Gastrocnemius medialis (tissue), 4 donors: ENCODE data around the gene FYN. TPM values are rescaled to one million over a fixed set of nuclear protein-coding genes. Genes with fewer than 3 reads are reported as not detected.
A peak's percentile ranks its signal among the peaks of the same experiment; 100 is the strongest.

Experiments used
- ATAC-seq, 2 donors: fragments of 150-250 bp; one replicate each; pipeline ENCODE4 v1.9.1; 2016
- DNase-seq, 2 donors: peaks; one replicate each; pipeline ENCODE4 v3.0.0-alpha.2; 2019
- H3K27ac ChIP-seq, 4 donors: fragments of 200-600 bp; sonication (generic); 1 replicate in 1 of 4; 2 replicates in 3 of 4; pipeline ENCODE4 v1.5.1; 2016 to 2018; ENCODE audit warnings: mild to moderate bottlenecking in 2 of 4, moderate library complexity in 1 of 4
- H3K27me3 ChIP-seq, 3 donors: fragments of 200-600 bp; sonication (generic) in 2 of 3; 1 replicate in 1 of 3; 2 replicates in 2 of 3; pipeline versions ENCODE4 v1.5.1 to v1.6.0; 2016 to 2019; ENCODE audit warnings: mild to moderate bottlenecking in 1 of 3, moderate library complexity in 1 of 3
- H3K36me3 ChIP-seq, 2 donors: fragments of 200-600 bp; sonication (generic) in 1 of 2; one replicate each; pipeline ENCODE4 v1.5.1; 2017 to 2018
- H3K4me1 ChIP-seq, 2 donors: fragments of 200-600 bp; sonication (generic) in 1 of 2; one replicate each; pipeline ENCODE4 v1.5.1; 2016 to 2017; ENCODE audit warnings: mild to moderate bottlenecking in 2 of 2
- H3K4me3 ChIP-seq, 4 donors: fragments of 200-600 bp; sonication (generic) in 3 of 4; 1 replicate in 1 of 4; 2 replicates in 3 of 4; pipeline ENCODE4 v1.5.1; 2016 to 2019; ENCODE audit warnings: mild to moderate bottlenecking in 2 of 4
- H3K9me3 ChIP-seq, 3 donors: fragments of 200-600 bp; sonication (generic) in 2 of 3; 1 replicate in 1 of 3; 2 replicates in 2 of 3; pipeline ENCODE4 v1.5.1; 2016 to 2019
- CTCF ChIP-seq, 5 experiments: fragments of 450-650 bp in 3 of 5; fragments of 200-600 bp in 2 of 5; sonication (generic) in 2 of 5; IDR thresholded peaks in 4 of 5; conservative IDR thresholded peaks in 1 of 5; 1 replicate in 4 of 5; 2 replicates in 1 of 5; pipeline ENCODE4 v1.5.1; 2016 to 2019; ENCODE audit warnings: antibody characterized with exemption in 5 of 5, mild to moderate bottlenecking in 3 of 5, moderate library complexity in 3 of 5
- POLR2A ChIP-seq, 2 donors: fragments of 450-650 bp; IDR thresholded peaks; one replicate each; pipeline ENCODE4 v1.6.1; 2017; ENCODE audit warnings: antibody characterized with exemption in 2 of 2, mild to moderate bottlenecking in 2 of 2, moderate library complexity in 2 of 2
- in situ Hi-C, 4 donors: fragments of 200-750 bp; cut with MboI; loops; one replicate each; pipeline versions ENCODE4 v1.15.0 to v1.8.0; 2017; ENCODE audit warnings: low sequenced_read_pairs in 4 of 4
- intact Hi-C: fragments of 100-400 bp; cut with DNase I; formaldehyde crosslinking; loops from one replicate; pipeline ENCODE4 v1.15.1; 2023; ENCODE audit warnings: low total_unique reads
- total RNA-seq, 4 donors: library from RNA; depleted of rRNA; stranded (reverse); fragments of >200 nt; gene quantifications; one replicate each; pipeline versions ENCODE4 v1.1.0 to v1.2.3, GENCODE V29; 2016

Gene FYN
- total RNA-seq, 4 donors from 2014 or later, result 9.2 to 36.8 (median 17.0) TPM

- ATAC-seq, result peak; percentile 69 to 73
- intact Hi-C loops, result no loop called here
Observed at GRCh38 chr6:111852725-111853124, 20.5 kb downstream of the FYN start.

GRCh38 chr6:111850295-111850937 lies 22.8 kb downstream of the FYN start:
- no peaks in the 10 kb centered on the region for H3K27me3 ChIP-seq
- H3K36me3 ChIP-seq, result no peaks in the 10 kb centered on the region
- in situ Hi-C loops (loop anchor here in 1 of 4 donors (25.0 kb wide), 1 partner anchor 113 kb away; no protein-coding TSS in a partner anchor), intact Hi-C loops (no loop called here)
- no peaks in the 10 kb centered on the region for H3K9me3 ChIP-seq
- ATAC-seq (no peak), DNase-seq (no peak)
- H3K4me1 ChIP-seq, result peaks cover 11 to 24% of the 10 kb centered on the region in 2 donors
- TF ChIP-seq POLR2A (IDR thresholded peaks at IDR 0.05) (no peak), CTCF (IDR thresholded peaks at IDR 0.05 in 4 of 5, conservative IDR thresholded peaks at IDR 0.05 in 1 of 5) (no peak)
- H3K4me3 ChIP-seq, result no peak overlapping the region
- no peak overlapping the region for H3K27ac ChIP-seq

More at GRCh38 chr6:111852725-111853124, 20.5 kb downstream of the FYN start:
- Histone ChIP-seq H3K27ac (peak overlapping the region in 2 of 4 donors; percentile 35 to 43), H3K36me3 (no peaks in the 10 kb centered on the region), H3K9me3 (no peaks in the 10 kb centered on the region), H3K4me1 (peaks cover 4 to 24% of the 10 kb centered on the region in 2 donors), H3K27me3 (no peaks in the 10 kb centered on the region), H3K4me3 (no peak overlapping the region)
- in situ Hi-C loops, result loop anchor here in 1 of 4 donors (25.0 kb wide), 1 partner anchor 115 kb away; no protein-coding TSS in a partner anchor
- no peak for DNase-seq
- no peak for TF ChIP-seq CTCF (IDR thresholded peaks at IDR 0.05 in 4 of 5, conservative IDR thresholded peaks at IDR 0.05 in 1 of 5)
- no peak for TF ChIP-seq POLR2A (IDR thresholded peaks at IDR 0.05)

- TF ChIP-seq POLR2A (IDR thresholded peaks at IDR 0.05) (no peak), CTCF (IDR thresholded peaks at IDR 0.05 in 4 of 5, conservative IDR thresholded peaks at IDR 0.05 in 1 of 5) (no peak)
- no peak for ATAC-seq
- in situ Hi-C loops (no loop called here), intact Hi-C loops (no loop called here)
- Histone ChIP-seq H3K9me3 (no peaks in the 10 kb centered on the region), H3K36me3 (no peaks in the 10 kb centered on the region), H3K4me3 (no peak overlapping the region), H3K27me3 (no peaks in the 10 kb centered on the region), H3K4me1 (peaks cover 11 to 25% of the 10 kb centered on the region in 2 donors), H3K27ac (no peak overlapping the region)
- no peak for DNase-seq
Observed at GRCh38 chr6:111849298-111849697, 24.0 kb downstream of the FYN start.

GRCh38 chr6:111848262-111848812 lies 24.9 kb downstream of the FYN start:
- H3K27me3 ChIP-seq, result no peaks in the 10 kb centered on the region
- peaks cover 7 to 20% of the 10 kb centered on the region in 2 donors for H3K4me1 ChIP-seq
- in situ Hi-C loops, result no loop called here
- H3K36me3 ChIP-seq, result no peaks in the 10 kb centered on the region
- intact Hi-C loops, result no loop called here
- DNase-seq, result no peak
- no peak overlapping the region for H3K4me3 ChIP-seq
- H3K9me3 ChIP-seq, result no peaks in the 10 kb centered on the region
- no peak for ATAC-seq
- TF ChIP-seq POLR2A (IDR thresholded peaks at IDR 0.05), result no peak
- no peak for TF ChIP-seq CTCF (IDR thresholded peaks at IDR 0.05 in 4 of 5, conservative IDR thresholded peaks at IDR 0.05 in 1 of 5)
- H3K27ac ChIP-seq, result no peak overlapping the region
